ENCODE results near the gene SCUBE3. TPM values are rescaled to one million over a fixed set of nuclear protein-coding genes. Genes with fewer than 3 reads are reported as not detected.

The SCUBE3 gene
- total RNA-seq, 1 experiment from 2014 or later = 0.05 TPM

DNA sequence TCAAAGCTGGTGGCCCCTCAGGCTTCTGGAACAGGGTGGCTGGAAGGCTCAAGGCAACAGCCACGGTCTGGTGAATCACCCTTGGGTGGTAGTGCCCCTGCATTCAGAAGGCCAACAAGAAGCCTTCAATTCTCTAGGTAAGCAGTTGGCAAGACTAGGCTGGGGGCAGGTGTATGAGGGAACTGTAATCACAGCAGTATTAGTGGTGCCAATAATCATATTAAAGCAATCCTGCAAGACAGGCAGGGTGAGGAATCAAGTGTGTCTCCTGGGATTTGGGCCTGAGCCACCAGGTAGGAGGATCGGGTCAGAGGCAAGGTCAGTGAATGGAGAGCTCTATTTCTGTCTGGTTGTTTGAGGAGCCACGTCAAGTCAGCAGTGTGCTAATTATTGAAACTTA lies 24.9 kb upstream of the SCUBE3 start:
- no peak for TF ChIP-seq SRF (IDR thresholded peaks at IDR 0.05; ENCODE audit: low read depth)
- no TSS peak for BruUV-seq (replicated peaks)
- ChIA-PET RAD21 (ENCODE audit: low non-redundant PET in 1 of 2, low total read pairs in 2 of 2, uncharacterized antibody in 2 of 2, unreplicated experiment in 2 of 2) (no interaction called here), CTCF (no interaction called here), POLR2A (no interaction called here)
- no peak overlapping the region for H3K9ac ChIP-seq (ENCODE audit: low read length)
- no peaks in the 10 kb centered on the region for H3K27me3 ChIP-seq (ENCODE audit: insufficient read depth, low read length)
- H3K4me3 ChIP-seq (replicated peaks in 1 of 2; ENCODE audit: low read depth in 1 of 2, low read length in 2 of 2) = no peak overlapping the region
- no peak overlapping the region for H3K4me2 ChIP-seq (ENCODE audit: low read length)
- H3K36me3 ChIP-seq (ENCODE audit: control insufficient read depth in 1 of 2, insufficient read depth in 2 of 2, low read length in 2 of 2) = no peaks in the 10 kb centered on the region
- H3K9me2 ChIP-seq (ENCODE audit: insufficient read depth) = no peaks in the 10 kb centered on the region
- intact Hi-C loops (cut with micrococcal nuclease) = no loop called here
- H2AFZ ChIP-seq (ENCODE audit: low read depth, low read length, poor library complexity, severe bottlenecking) = no peak overlapping the region
- ATAC-seq = no peak
- H3K9me3 ChIP-seq (ENCODE audit: control insufficient read depth in 1 of 2, insufficient read depth in 1 of 2, low read depth in 1 of 2, low read length in 2 of 2) = no peaks in the 10 kb centered on the region
- H3K4me1 ChIP-seq (ENCODE audit: control insufficient read depth in 1 of 2, insufficient read depth in 2 of 2, low read length in 2 of 2) = peaks cover 10 to 15% of the 10 kb centered on the region in 2 experiments; a peak in 3 of 4 replicates
- H4K20me1 ChIP-seq (ENCODE audit: insufficient read depth) = no peaks in the 10 kb centered on the region
- H3K27ac ChIP-seq (ENCODE audit: low read depth, low read length) = no peak overlapping the region
- H3K79me2 ChIP-seq (ENCODE audit: insufficient read depth, low read length) = no peaks in the 10 kb centered on the region
- no peak for DNase-seq (ENCODE audit: low read depth, low spot score)

- Histone ChIP-seq H3K79me2 (ENCODE audit: insufficient read depth, low read length) (no peaks in the 10 kb centered on the region), H2AFZ (ENCODE audit: low read depth, low read length, poor library complexity, severe bottlenecking) (no peak overlapping the region), H3K27me3 (ENCODE audit: insufficient read depth, low read length) (no peaks in the 10 kb centered on the region), H3K4me3 (replicated peaks in 1 of 2; ENCODE audit: low read depth in 1 of 2, low read length in 2 of 2) (no peak overlapping the region), H3K4me1 (ENCODE audit: control insufficient read depth in 1 of 2, insufficient read depth in 2 of 2, low read length in 2 of 2) (peaks cover 7 to 9% of the 10 kb centered on the region in 2 experiments; a peak in 3 of 4 replicates), H4K20me1 (ENCODE audit: insufficient read depth) (no peaks in the 10 kb centered on the region), H3K36me3 (ENCODE audit: control insufficient read depth in 1 of 2, insufficient read depth in 2 of 2, low read length in 2 of 2) (no peaks in the 10 kb centered on the region), H3K4me2 (ENCODE audit: low read length) (no peak overlapping the region), H3K27ac (ENCODE audit: low read depth, low read length) (no peak overlapping the region), H3K9me3 (ENCODE audit: control insufficient read depth in 1 of 2, insufficient read depth in 1 of 2, low read depth in 1 of 2, low read length in 2 of 2) (no peaks in the 10 kb centered on the region), H3K9ac (ENCODE audit: low read length) (no peak overlapping the region), H3K9me2 (ENCODE audit: insufficient read depth) (no peaks in the 10 kb centered on the region)
- TF ChIP-seq EZH2phosphoT487 (IDR thresholded peaks at IDR 0.05; ENCODE audit: borderline replicate concordance) = no peak
- no peak for TF ChIP-seq CEBPB (IDR thresholded peaks at IDR 0.05; ENCODE audit: low read depth)
- TF ChIP-seq, protein P1, sequence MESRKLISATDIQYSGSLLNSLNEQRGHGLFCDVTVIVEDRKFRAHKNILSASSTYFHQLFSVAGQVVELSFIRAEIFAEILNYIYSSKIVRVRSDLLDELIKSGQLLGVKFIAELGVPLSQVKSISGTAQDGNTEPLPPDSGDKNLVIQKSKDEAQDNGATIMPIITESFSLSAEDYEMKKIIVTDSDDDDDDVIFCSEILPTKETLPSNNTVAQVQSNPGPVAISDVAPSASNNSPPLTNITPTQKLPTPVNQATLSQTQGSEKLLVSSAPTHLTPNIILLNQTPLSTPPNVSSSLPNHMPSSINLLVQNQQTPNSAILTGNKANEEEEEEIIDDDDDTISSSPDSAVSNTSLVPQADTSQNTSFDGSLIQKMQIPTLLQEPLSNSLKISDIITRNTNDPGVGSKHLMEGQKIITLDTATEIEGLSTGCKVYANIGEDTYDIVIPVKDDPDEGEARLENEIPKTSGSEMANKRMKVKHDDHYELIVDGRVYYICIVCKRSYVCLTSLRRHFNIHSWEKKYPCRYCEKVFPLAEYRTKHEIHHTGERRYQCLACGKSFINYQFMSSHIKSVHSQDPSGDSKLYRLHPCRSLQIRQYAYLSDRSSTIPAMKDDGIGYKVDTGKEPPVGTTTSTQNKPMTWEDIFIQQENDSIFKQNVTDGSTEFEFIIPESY (IDR thresholded peaks at IDR 0.05; ENCODE audit: extremely low read depth, insufficient replicate concordance, low read length) = no peak
- TF ChIP-seq FOSL1 (IDR thresholded peaks at IDR 0.05; ENCODE audit: low read depth) = no peak
- no peak for TF ChIP-seq SP1 (IDR thresholded peaks at IDR 0.05; ENCODE audit: low read depth)
- no peak for TF ChIP-seq ZNF274 (IDR thresholded peaks at IDR 0.05; ENCODE audit: low read depth, low read length)
- TF ChIP-seq EZH2 (IDR thresholded peaks at IDR 0.05) = no peak
- no peak for TF ChIP-seq JUND (IDR thresholded peaks at IDR 0.05)
- no peak for TF ChIP-seq SRF (IDR thresholded peaks at IDR 0.05; ENCODE audit: low read depth)
- no peak for TF ChIP-seq POLR2A (IDR thresholded peaks at IDR 0.05; ENCODE audit: borderline replicate concordance, extremely low read depth, insufficient read depth, insufficient read length)
- TF ChIP-seq, protein P2, sequence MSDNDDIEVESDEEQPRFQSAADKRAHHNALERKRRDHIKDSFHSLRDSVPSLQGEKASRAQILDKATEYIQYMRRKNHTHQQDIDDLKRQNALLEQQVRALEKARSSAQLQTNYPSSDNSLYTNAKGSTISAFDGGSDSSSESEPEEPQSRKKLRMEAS (IDR thresholded peaks at IDR 0.05) = no peak
- TF ChIP-seq TCF7L2 (IDR thresholded peaks at IDR 0.05; ENCODE audit: borderline replicate concordance, extremely low read depth, insufficient read depth, insufficient read length) = no peak
- no peak for TF ChIP-seq CBX3 (IDR thresholded peaks at IDR 0.05; ENCODE audit: low read depth)
- no peak for TF ChIP-seq ZFX (IDR thresholded peaks at IDR 0.05)
- ChIA-PET POLR2A (no interaction called here), RAD21 (ENCODE audit: low non-redundant PET in 1 of 2, low total read pairs in 2 of 2, uncharacterized antibody in 2 of 2, unreplicated experiment in 2 of 2) (no interaction called here), CTCF (interaction anchor here (1.8 kb wide), 1 partner anchor 14 kb away, joined by 6 read pairs; no protein-coding TSS in a partner anchor)
- no TSS peak for BruUV-seq (replicated peaks)
- no peak for ATAC-seq
- intact Hi-C loops (cut with micrococcal nuclease) = no loop called here
- no peak for DNase-seq (ENCODE audit: low read depth, low spot score)
These were observed 23.4 kb upstream of the SCUBE3 start for GRCh38 chr6:35190306-35190705.

All from HCT116 (cell line).